Psoas muscle (tissue), 8 donors: ENCODE results near the gene TSPOAP1. TPM values are rescaled to one million over a fixed set of nuclear protein-coding genes. Genes with fewer than 3 reads are reported as not detected.
"Not testable (repeated sequence)": the region's sequence is repeated elsewhere in the genome, so short reads cannot be mapped to it uniquely, and the experiment has no call there.

Experiments used
- ATAC-seq, 4 donors: fragments of 200-7000 bp; cut with Tn5 transposase; one replicate each; pipeline ENCODE4 v1.9.1; 2020; ENCODE audit warnings: moderate library complexity in 3 of 4, mild to moderate bottlenecking in 2 of 4
- DNase-seq, 2 donors: peaks; one replicate each; pipeline ENCODE4 v3.0.0-alpha.2; 2020
- H3K27ac ChIP-seq: fragments of 200-600 bp; one replicate; pipeline ENCODE4 v1.8.0; 2022
- H3K27me3 ChIP-seq, 3 donors: fragments of 200-600 bp in 1 of 3; one replicate each; pipeline versions ENCODE4 v1.6.1 to v1.8.0; 2013 to 2022; ENCODE audit warnings: low read length in 2 of 3, mild to moderate bottlenecking in 2 of 3, moderate library complexity in 1 of 3; ENCODE audit not compliant: insufficient read depth in 3 of 3
- H3K36me3 ChIP-seq, 2 donors: fragments of 200-600 bp in 1 of 2; one replicate each; pipeline versions ENCODE4 v1.6.1 to v1.8.0; 2013 to 2022; ENCODE audit warnings: low read depth in 1 of 2, mild to moderate bottlenecking in 1 of 2, moderate library complexity in 1 of 2; ENCODE audit not compliant: insufficient read depth in 1 of 2
- H3K4me1 ChIP-seq: fragments of 200-600 bp; one replicate; pipeline ENCODE4 v1.8.0; 2022
- H3K4me3 ChIP-seq: fragments of 200-600 bp; one replicate; pipeline ENCODE4 v1.8.0; 2022; ENCODE audit warnings: mild to moderate bottlenecking
- H3K9me3 ChIP-seq: fragments of 200-600 bp; one replicate; pipeline ENCODE4 v1.8.0; 2022
- CTCF ChIP-seq: fragments of 200-600 bp; IDR thresholded peaks from one replicate; pipeline ENCODE4 v1.8.0; 2022; ENCODE audit warnings: antibody characterized with exemption
- WGBS, 3 donors: extraction: QIAGEN DNeasy Blood & Tissue Kit; methylation state at CpG; one replicate each; pipeline versions ENCODE4 v1.1.6 to v1.1.7; 2013; 5-methylcytosine and 5-hydroxymethylcytosine counted together
- intact Hi-C, 2 donors: fragments of 100-400 bp; cut with DNase I; formaldehyde crosslinking; loops; one replicate each; pipeline versions ENCODE4 v1.11.0 to v1.14.2; 2022
- polyA plus RNA-seq, 3 donors: library from polyadenylated mRNA; stranded (reverse); fragments of 200-250 nt; gene quantifications; one replicate each; pipeline ENCODE4 v1.2.3, GENCODE V29; 2013
- total RNA-seq, 4 donors: library from RNA; stranded (reverse); fragmentation: NEBNext Ultra II Directional in 2 of 4; extraction: Animal tissue kit (Norgen Biotek cat#: 25700) in 2 of 4; gene quantifications; one replicate each; pipeline versions ENCODE4 v1.2.1 to v1.2.4, GENCODE V29; 2021 to 2023
- donor health status: healthy with polysubstance abuse.
- donor health status: DM: no; HTN: no; CAD: no; lungs with moderate emphysema.
- donor health status: Bipolar disorder and iron deficiency.
- donor health status: healthy.
- donor health status: DM: yes; HTN: yes; CAD: no.
- donor health status: DM: no; HTN: no; CAD: no.
- donor health status: DM: no; HTN: no; CAD: no.
- donor health status: DM: yes; HTN: yes; CAD: no.

Gene TSPOAP1
- total and polyA plus RNA-seq, 7 donors, result 0.40 to 6.6 (median 2.3) TPM

DNA sequence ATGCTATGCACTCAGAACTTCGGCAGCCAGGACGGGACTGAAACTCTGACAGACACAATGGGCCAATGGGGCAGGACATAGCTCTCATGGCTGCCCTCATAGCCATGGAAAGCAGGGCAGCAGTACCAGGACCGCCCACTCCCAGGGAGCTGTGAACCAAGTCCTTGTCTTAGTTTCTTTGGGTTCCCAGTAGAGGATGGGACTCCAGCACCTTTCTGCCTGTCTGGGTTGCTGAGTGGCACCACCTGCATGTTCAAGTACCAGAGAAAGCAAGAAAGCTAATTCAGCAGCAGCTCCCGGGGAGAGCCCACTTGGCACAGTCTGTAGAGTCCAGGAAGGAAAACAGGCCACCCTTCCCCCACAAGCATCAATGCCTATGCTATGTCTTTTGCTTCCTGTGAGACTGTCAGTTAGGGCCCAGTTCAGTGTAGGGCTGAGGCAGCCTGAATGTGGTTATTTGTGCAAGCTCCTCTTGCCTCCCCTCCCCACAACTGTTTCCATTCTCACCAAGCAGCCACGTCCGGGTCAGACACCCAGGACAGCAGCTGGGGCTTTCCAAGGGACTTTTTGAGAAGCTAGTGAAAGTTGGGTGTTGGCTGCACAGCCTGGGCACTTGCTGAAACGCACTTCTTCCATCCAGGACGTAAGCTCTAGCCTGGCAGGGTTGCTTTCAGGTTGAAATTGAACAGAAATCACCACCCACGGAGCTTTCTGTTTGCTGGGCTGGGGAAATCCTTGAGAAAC, 15.6 kb upstream of the TSPOAP1 start:
- intact Hi-C loops, result no loop called here
- WGBS, 3 donors, result 44 to 49% (median 45%) methylated on average over 9 of the region's 9 CpGs
- Histone ChIP-seq H3K27ac (no peak overlapping the region), H3K27me3 (no peaks in the 10 kb centered on the region), H3K4me3 (no peak overlapping the region), H3K36me3 (peaks cover 11 to 56% of the 10 kb centered on the region in 2 donors), H3K9me3 (no peaks in the 10 kb centered on the region), H3K4me1 (no peaks in the 10 kb centered on the region)
- ATAC-seq (peak in 1 of 4 donors; percentile 36), DNase-seq (no peak)
- no peak for TF ChIP-seq CTCF

DNA sequence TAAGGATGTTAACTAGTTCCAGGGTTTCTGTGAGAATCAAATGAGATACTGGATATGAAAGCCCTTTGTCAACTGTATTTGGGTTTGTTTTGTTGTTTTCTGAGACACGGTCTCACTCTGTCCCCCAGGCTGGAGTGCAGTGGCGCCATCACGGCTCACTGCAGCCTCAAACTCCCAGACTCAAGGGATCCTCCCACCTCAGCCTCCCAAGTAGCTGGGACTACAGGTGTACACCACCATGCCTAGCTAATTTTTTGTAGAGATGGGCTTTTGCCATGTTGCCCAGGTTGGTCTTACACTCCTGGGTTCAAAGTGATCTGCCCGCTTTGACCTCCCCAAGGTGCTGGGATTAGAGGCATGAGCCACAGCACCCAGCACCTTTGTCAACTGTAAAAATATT, 14.5 kb upstream of the TSPOAP1 start:
- intact Hi-C loops, result no loop called here
- H3K4me3 ChIP-seq, result no peak overlapping the region
- ATAC-seq (no peak), DNase-seq (no peak)
- 90 to 93% (median 93%) methylated on average over 4 of the region's 4 CpGs for WGBS, 3 donors
- TF ChIP-seq CTCF, result no peak
- peaks cover 11 to 45% of the 10 kb centered on the region in 2 donors for H3K36me3 ChIP-seq
- no peaks in the 10 kb centered on the region for H3K4me1 ChIP-seq
- H3K27ac ChIP-seq, result no peak overlapping the region
- H3K27me3 ChIP-seq, result peaks cover 0 to 4% (median 0%) of the 10 kb centered on the region in 3 donors
- H3K9me3 ChIP-seq, result no peaks in the 10 kb centered on the region

DNA sequence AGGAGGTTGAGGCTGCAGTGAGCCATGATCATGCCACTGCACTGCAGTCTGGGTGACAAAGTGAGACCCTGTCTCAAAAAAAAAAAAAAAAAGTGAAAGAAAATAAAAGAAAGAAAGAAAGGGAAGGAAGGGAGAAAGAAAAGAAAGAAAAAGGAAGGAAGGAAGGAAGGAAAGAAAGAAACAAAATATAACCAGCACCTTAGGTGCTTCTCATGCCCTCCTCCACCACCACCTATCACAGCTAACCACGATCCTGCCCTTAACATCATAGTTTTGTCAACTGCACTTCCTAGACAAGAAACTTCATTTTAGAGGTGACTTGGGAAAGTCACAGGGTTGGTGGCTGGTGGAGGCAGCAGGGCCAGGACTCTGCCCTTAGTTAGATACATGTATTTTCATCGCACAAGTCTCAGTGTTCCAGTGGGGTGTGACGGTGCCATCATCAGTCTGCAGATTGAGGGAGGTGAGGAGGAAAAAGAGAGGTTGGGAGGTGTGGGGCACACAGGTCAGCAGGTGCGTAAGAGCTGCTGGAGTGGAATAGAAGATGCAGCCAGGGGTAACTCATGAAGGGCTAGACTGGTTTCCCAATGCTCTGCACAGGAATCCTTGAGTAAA, 13.4 kb upstream of the TSPOAP1 start:
- Histone ChIP-seq H3K27me3 (peaks cover 0 to 9% (median 0%) of the 10 kb centered on the region in 3 donors), H3K4me1 (no peaks in the 10 kb centered on the region), H3K36me3 (peaks cover 11 to 33% of the 10 kb centered on the region in 2 donors), H3K4me3 (no peak overlapping the region), H3K27ac (no peak overlapping the region), H3K9me3 (no peaks in the 10 kb centered on the region)
- intact Hi-C loops, result no loop called here
- ATAC-seq (no peak), DNase-seq (no peak)
- 75 to 81% (median 80%) methylated on average over 4 of the region's 4 CpGs for WGBS, 3 donors
- no peak for TF ChIP-seq CTCF

DNA sequence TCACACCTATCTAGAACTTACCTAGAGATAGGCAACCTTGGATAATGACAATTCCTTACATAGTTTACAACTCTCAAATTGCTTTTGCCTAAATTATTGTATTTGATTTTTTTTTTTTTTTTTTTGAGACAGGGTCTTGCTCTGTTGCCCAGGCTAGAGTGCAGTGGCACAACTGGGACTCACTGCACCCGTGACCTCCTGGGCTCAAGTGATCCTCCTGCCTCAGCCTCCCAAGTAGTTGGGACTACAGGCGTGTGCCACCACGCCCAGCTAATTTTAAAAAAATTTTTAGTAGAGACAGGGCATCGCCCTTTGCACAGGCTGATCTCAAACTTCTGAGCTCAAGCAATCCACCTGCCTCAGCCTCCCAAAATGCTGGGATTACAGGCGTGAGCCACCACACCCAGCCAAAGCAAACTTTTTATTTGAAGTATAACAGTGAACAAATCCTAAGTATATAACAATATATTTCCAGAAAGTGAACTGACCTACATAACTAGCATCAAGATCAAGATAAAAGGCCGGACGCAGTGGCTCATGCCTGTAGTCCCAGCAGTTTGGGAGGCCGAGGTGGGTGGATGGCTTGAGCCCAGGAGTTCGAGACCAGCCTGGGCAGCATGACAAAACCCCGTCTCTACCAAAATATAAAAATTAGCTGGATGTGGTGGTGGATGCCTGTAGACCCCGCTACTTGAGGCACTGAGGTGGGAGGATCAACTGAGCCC, 12.7 kb upstream of the TSPOAP1 start:
- H3K4me3 ChIP-seq, H3K9me3 ChIP-seq, DNase-seq, H3K27me3 ChIP-seq, H3K4me1 ChIP-seq, H3K27ac ChIP-seq, ATAC-seq, intact Hi-C loops: not testable (repeated sequence)
- 90 to 94% (median 90%) methylated on average over 11 of the region's 11 CpGs for WGBS, 3 donors
- peaks cover 5 to 27% of the 10 kb centered on the region in 2 donors for H3K36me3 ChIP-seq

- no peak overlapping the region for H3K4me3 ChIP-seq
- H3K27ac ChIP-seq, result no peak overlapping the region
- no peak for ATAC-seq
These were observed 11.8 kb upstream of the TSPOAP1 start for GRCh38 chr17:58340405-58340876.

More at GRCh38 chr17:58340405-58340876, 11.8 kb upstream of the TSPOAP1 start:
- no peak for TF ChIP-seq CTCF
- H3K4me1 ChIP-seq, result no peaks in the 10 kb centered on the region
- intact Hi-C loops, result no loop called here
- DNase-seq, result no peak
- peaks cover 0 to 9% (median 0%) of the 10 kb centered on the region in 3 donors for H3K27me3 ChIP-seq
- H3K36me3 ChIP-seq, result peaks cover 0 to 18% of the 10 kb centered on the region in 2 donors
- WGBS, 3 donors, result 84 to 87% (median 86%) methylated on average over 5 of the region's 5 CpGs
- no peaks in the 10 kb centered on the region for H3K9me3 ChIP-seq
